GM12801 (cell line): ENCODE results near the gene NOC2L.

Experiments used
- CTCF ChIP-seq: IDR thresholded peaks from one replicate; pipeline ENCODE4 v1.5.1; 2011; ENCODE audit warnings: control low read depth; ENCODE audit not compliant: insufficient read length; ENCODE audit errors: extremely low read depth

The NOC2L gene

DNA sequence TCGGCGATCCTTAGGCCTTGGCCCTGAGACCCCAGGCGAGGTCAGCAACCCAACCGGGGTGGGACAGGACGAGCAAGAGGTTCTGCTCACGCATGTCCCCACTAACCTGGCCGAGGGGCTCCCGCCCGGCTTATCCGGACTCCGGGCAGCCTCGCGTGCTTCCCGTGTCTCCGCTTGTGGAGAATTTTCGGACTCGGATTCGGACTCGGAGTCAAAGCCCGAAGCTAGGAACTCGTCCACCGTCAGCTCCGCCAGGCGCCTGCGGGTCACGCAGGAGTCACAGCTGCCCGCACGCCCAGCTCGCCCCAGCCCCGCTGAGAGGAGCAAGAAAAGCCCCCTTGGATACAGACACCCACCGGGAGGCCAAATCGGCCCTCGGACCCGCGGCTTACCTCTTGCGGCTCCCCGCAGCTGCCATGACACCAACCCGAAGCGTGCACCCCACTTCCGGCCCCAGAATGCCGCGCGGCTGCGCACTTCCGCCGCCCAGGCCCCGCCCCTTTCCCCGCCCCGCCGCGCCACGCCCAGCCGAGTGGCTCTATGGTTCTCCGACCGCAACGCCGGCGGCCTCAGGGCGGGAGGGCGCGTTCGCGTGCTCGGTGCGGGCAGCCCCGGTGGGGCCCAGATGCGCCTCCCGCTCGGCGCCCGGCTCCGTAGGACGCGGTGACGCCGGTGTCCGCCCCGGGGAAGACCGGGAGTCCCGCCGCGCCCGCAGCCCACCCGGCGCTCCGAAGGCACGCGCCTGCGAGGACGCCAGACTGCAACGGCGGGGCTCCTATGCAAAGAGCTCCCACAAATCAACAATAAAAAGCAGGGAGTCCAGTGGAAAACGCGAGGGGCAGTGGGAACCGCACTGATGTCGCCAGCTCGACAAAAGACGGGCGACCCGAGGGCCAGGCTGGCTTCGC is at the start of gene NOC2L:
Gene NOC2L, minus strand, starts transcription at position 434 of the 908 bp plus-strand sequence. Its CDS starts 16 bp downstream, at position 418.
- no peak for TF ChIP-seq CTCF

GRCh38 chr1:1006305-1007159 is 47.5 kb upstream of the NOC2L start:
- TF ChIP-seq CTCF = no peak

GRCh38 chr1:1005774-1006304 is 46.8 kb upstream of the NOC2L start:
- TF ChIP-seq CTCF = no peak

DNA sequence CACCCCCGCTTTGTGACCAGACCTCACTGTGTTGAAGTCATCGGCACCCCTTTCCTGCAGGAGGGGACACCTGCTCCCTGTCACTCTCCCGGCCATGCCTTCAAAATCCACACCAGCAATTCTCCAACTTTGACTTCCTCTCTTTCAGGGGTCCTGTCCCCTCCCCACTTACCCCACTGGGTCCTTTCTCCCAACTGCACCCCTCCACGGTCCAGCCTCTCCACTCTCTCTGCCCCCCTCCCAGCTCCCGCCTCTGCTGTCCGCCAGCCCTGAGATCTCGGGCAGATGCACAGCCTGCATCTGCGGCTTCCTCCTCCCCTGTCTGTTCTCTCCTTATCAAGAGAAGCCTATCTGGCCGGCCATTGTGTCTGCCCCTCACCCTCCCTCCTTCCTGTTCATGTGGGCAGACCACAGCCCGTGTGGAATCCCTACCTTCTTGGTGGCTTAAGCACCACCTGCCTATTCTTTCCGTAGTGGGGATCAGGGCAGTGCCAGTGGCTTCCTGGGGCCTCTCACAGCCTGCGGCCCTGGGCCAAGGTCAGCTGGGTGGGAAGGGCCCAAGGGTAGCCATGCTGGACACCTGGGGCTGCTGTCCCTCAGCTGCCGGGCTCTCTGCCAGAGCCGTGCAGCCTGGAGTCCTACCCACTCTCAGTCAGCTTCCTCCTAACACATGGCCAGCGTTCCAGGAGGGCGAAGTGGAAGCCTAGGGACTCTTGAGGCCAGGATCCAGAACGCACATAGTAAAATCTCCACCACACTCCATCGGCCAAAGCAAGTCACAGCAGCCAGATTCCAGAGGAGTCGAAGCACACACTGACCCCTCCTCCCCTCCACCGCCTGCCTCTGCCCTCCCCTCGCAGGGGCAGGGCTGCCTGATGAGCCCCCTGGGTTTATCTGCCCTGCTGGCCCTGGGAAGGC is 46.0 kb upstream of the NOC2L start:
- TF ChIP-seq CTCF = no peak

GRCh38 chr1:1004420-1004779 is 45.3 kb upstream of the NOC2L start:
- no peak for TF ChIP-seq CTCF

GRCh38 chr1:1003618-1004419 is 44.8 kb upstream of the NOC2L start:
- no peak for TF ChIP-seq CTCF
